Measurements from ENCODE around the gene ART4.

ART4 gene

DNA sequence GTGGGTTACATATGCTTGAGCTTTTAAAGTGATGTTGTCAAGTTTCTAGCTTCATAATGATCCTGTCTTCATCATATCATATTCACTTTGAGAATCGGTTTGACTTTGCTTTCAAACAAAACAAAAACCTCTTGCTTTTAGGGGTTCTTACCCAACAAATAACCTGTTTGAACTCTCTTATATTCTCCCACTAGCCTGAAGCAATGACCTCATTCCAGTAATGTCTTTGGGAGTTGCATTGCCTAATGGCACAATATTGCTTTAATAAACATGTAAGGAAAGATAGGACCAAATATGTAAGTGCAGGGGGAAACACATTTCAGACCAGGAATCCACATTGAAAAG is 67.7 kb downstream of the ART4 start:
- no peaks in the 10 kb centered on the region for H3F3A ChIP-seq (ENCODE audit: insufficient read depth, low read length)
- peak overlapping the region; percentile 78 for H3K4me3 ChIP-seq (ENCODE audit: low read depth, low read length, poor library complexity, severe bottlenecking)
- no peaks in the 10 kb centered on the region for H3K9me3 ChIP-seq (ENCODE audit: low read length)
- no peaks in the 10 kb centered on the region for H3K79me2 ChIP-seq (ENCODE audit: insufficient read depth, low read length)
- H3K27ac ChIP-seq (ENCODE audit: low read depth, low read length, poor library complexity, severe bottlenecking): peak overlapping the region; percentile 65
- H3K4me1 ChIP-seq (ENCODE audit: insufficient read depth, low read length, severe bottlenecking): peaks cover 48% of the 10 kb centered on the region
- H4K20me1 ChIP-seq (ENCODE audit: insufficient read depth, low read length): no peaks in the 10 kb centered on the region
- no peaks in the 10 kb centered on the region for H3K27me3 ChIP-seq (ENCODE audit: insufficient read depth, low read length)
- TF ChIP-seq CTCF (IDR thresholded peaks at IDR 0.05; ENCODE audit: low read length) (no peak), EZH2 (IDR thresholded peaks at IDR 0.05; ENCODE audit: borderline replicate concordance, low read length) (no peak)
- no peaks in the 10 kb centered on the region for H3K9me2 ChIP-seq (ENCODE audit: low read depth, low read length)
- peak overlapping the region; percentile 93 for H3K4me2 ChIP-seq (ENCODE audit: low read length)
- H2AFZ ChIP-seq (ENCODE audit: low read length): no peak overlapping the region
- H3K9ac ChIP-seq (ENCODE audit: low read length): peak overlapping the region; percentile 87
- H3K36me3 ChIP-seq (ENCODE audit: insufficient read depth, low read length): no peaks in the 10 kb centered on the region
